ENCODE measurements around the gene STRC.

GRCh38 chr15:43552986-43553385 lies 65.6 kb downstream of the STRC start:
- no peak for TF ChIP-seq CTCF (IDR thresholded peaks at IDR 0.05)
- no peak for TF ChIP-seq EP300 (IDR thresholded peaks at IDR 0.05)
- no peak for TF ChIP-seq POLR2A (IDR thresholded peaks at IDR 0.05)
